HepG2 (cell line): ENCODE measurements around the gene CHMP4B. TPM values are rescaled to one million over a fixed set of nuclear protein-coding genes. Genes with fewer than 3 reads are reported as not detected.

ENCODE experiments used
- DMAP1 ChIP-seq: IDR thresholded peaks from 2 replicates; pipeline ENCODE4 v1.6.1; 2016
- GPBP1L1 ChIP-seq: sonication (generic); formaldehyde crosslinking; IDR thresholded peaks from 2 replicates; pipeline ENCODE4 v1.5.0; 2020; ENCODE audit warnings: mild to moderate bottlenecking, missing genetic modification reagents
- KLF12 ChIP-seq: sonication (generic); formaldehyde crosslinking; IDR thresholded peaks from 2 replicates; pipeline ENCODE4 v1.4.0; 2020; ENCODE audit warnings: missing genetic modification reagents, borderline replicate concordance
- MTF1 ChIP-seq: sonication (generic); formaldehyde crosslinking; IDR thresholded peaks from 2 replicates; pipeline ENCODE4 v1.5.0; 2020; ENCODE audit warnings: missing genetic modification reagents
- MYPOP ChIP-seq: sonication (generic); formaldehyde crosslinking; IDR thresholded peaks from 2 replicates; pipeline ENCODE4 v1.8.1; 2023; ENCODE audit warnings: mild to moderate bottlenecking, moderate library complexity, missing genetic modification reagents
- NPAS2 ChIP-seq: sonication (generic); formaldehyde crosslinking; IDR thresholded peaks from 2 replicates; pipeline ENCODE4 v1.8.0; 2022; ENCODE audit warnings: mild to moderate bottlenecking, missing genetic modification reagents, borderline replicate concordance
- SMARCE1 ChIP-seq: fragments of 450-650 bp; IDR thresholded peaks from 2 replicates; pipeline ENCODE4 v1.6.1; 2017; ENCODE audit warnings: borderline replicate concordance
- SPEN ChIP-seq: sonication (generic); formaldehyde crosslinking; IDR thresholded peaks from 2 replicates; pipeline ENCODE4 v1.5.1; 2020; ENCODE audit warnings: low read depth, mild to moderate bottlenecking, missing genetic modification reagents
- TERF1 ChIP-seq: sonication (generic); formaldehyde crosslinking; IDR thresholded peaks from 2 replicates; pipeline ENCODE4 v1.8.0; 2022; ENCODE audit warnings: mild to moderate bottlenecking, missing genetic modification reagents, moderate library complexity
- WIZ ChIP-seq: sonication (generic); formaldehyde crosslinking; IDR thresholded peaks from 2 replicates; pipeline ENCODE4 v1.5.1; 2020; ENCODE audit warnings: mild to moderate bottlenecking, missing genetic modification reagents
- ZBTB1 ChIP-seq: sonication (generic); formaldehyde crosslinking; IDR thresholded peaks from 2 replicates; pipeline ENCODE4 v1.4.0; 2020; ENCODE audit warnings: missing genetic modification reagents, borderline replicate concordance
- ZBTB20 ChIP-seq: sonication (generic); formaldehyde crosslinking; IDR thresholded peaks from 2 replicates; pipeline ENCODE4 v1.8.1; 2023; ENCODE audit warnings: missing genetic modification reagents, low read depth, mild to moderate bottlenecking, borderline replicate concordance
- ZC3H4 ChIP-seq: sonication (generic); formaldehyde crosslinking; IDR thresholded peaks from 2 replicates; pipeline ENCODE4 v1.4.0; 2020; ENCODE audit warnings: missing genetic modification reagents, borderline replicate concordance
- ZKSCAN1 ChIP-seq: fragments of 150-350 bp; IDR thresholded peaks from 2 replicates; pipeline ENCODE4 v1.6.1; 2014; ENCODE audit warnings: low read length
- ZNF276 ChIP-seq: sonication (generic); formaldehyde crosslinking; IDR thresholded peaks from 2 replicates; pipeline ENCODE4 v1.4.0; 2020; ENCODE audit warnings: mild to moderate bottlenecking, low read depth, missing genetic modification reagents
- ZNF292 ChIP-seq: sonication (generic); formaldehyde crosslinking; IDR thresholded peaks from 2 replicates; pipeline ENCODE4 v1.8.1; 2022; ENCODE audit warnings: mild to moderate bottlenecking, low read depth, missing genetic modification reagents, borderline replicate concordance
- ZNF460 ChIP-seq: sonication (generic); formaldehyde crosslinking; IDR thresholded peaks from 2 replicates; pipeline ENCODE4 v1.5.1; 2020; ENCODE audit warnings: missing genetic modification reagents, mild to moderate bottlenecking, borderline replicate concordance
- ZSCAN31 ChIP-seq: sonication (generic); formaldehyde crosslinking; IDR thresholded peaks from 2 replicates; pipeline ENCODE4 v1.5.0; 2020; ENCODE audit warnings: low read depth, mild to moderate bottlenecking, missing genetic modification reagents
- polyA plus RNA-seq, 8 experiments: library from polyadenylated mRNA; depleted of rRNA in 3 of 8; stranded (reverse) in 7 of 8; unstranded in 1 of 8; fragments of >200 nt; fragmentation: Illumina TruSeq in 4 of 8; extraction: Trizol in 4 of 8; gene quantifications; 2 replicates each; pipeline versions ENCODE4 v1.2.1 to v1.2.3, GENCODE V29; 2011 to 2016; ENCODE audit warnings: low read depth in 4 of 8, missing spikeins in 1 of 8, mixed read lengths in 1 of 8; ENCODE audit not compliant: insufficient read depth in 1 of 8
- total RNA-seq, 5 experiments: library from RNA; depleted of rRNA; stranded (reverse); fragments of >200 nt; fragmentation: Illumina TruSeq; extraction: Trizol; gene quantifications; 2 replicates each; pipeline ENCODE4 v1.2.3, GENCODE V29; 2016; ENCODE audit warnings: low read depth in 1 of 5

The CHMP4B gene
- total and polyA plus RNA-seq, 2 of the 13 experiments (the other 11 are each of a cell fraction or from before 2014, with no cell fraction given), result 40.1 to 45.6 TPM

- TF ChIP-seq ZNF292 (0 out of 2 replicates have a peak, but pooled peaks have one; percentile 29), WIZ (no peak), ZBTB1 (CRISPR knock-in tag) (no peak; the same call in 1 of the 2 replicates), ZBTB20 (CRISPR knock-in tag) (no peak), KLF12 (peak; percentile 33), ZNF460 (CRISPR knock-in tag) (no peak; the same call in 1 of the 2 replicates), ZC3H4 (CRISPR knock-in tag) (no peak), GPBP1L1 (CRISPR knock-in tag) (no peak), MYPOP (CRISPR knock-in tag) (no peak), MTF1 (CRISPR knock-in tag) (peak; percentile 62; the same call in 1 of the 2 replicates), ZSCAN31 (CRISPR knock-in tag) (peak; percentile 54; the same call in 1 of the 2 replicates), NPAS2 (no peak), SMARCE1 (no peak), DMAP1 (peak; percentile 58; the same call in 1 of the 2 replicates), ZNF276 (peak; percentile 63; the same call in 1 of the 2 replicates), ZKSCAN1 (no peak; the same call in 1 of the 2 replicates), SPEN (peak; percentile 98), TERF1 (CRISPR knock-in tag) (peak; percentile 32; the same call in 1 of the 2 replicates)
Observed at GRCh38 chr20:33810885-33811775, at the start of gene CHMP4B (continued).
